Suprapubic skin (tissue), 4 donors: ENCODE results near the gene ADRB1.

Experiments
- CTCF ChIP-seq, 2 donors: fragments of 200-600 bp in 1 of 2; fragments of 450-650 bp in 1 of 2; sonication (generic) in 1 of 2; IDR thresholded peaks; one replicate each; pipeline ENCODE4 v1.5.1; 2016 to 2019; ENCODE audit warnings: antibody characterized with exemption in 2 of 2, mild to moderate bottlenecking in 1 of 2, moderate library complexity in 1 of 2
- POLR2A ChIP-seq, 2 donors: fragments of 450-650 bp; IDR thresholded peaks; one replicate each; pipeline ENCODE4 v1.6.1; 2017; ENCODE audit warnings: antibody characterized with exemption in 2 of 2, mild to moderate bottlenecking in 2 of 2, moderate library complexity in 2 of 2
- POLR2AphosphoS5 ChIP-seq, 3 donors: sonication (generic); formaldehyde crosslinking; IDR thresholded peaks; one replicate each; pipeline ENCODE4 v1.6.1; 2017; ENCODE audit warnings: antibody characterized with exemption in 3 of 3

- TF ChIP-seq CTCF (IDR thresholded peaks at IDR 0.05) = no peak
- TF ChIP-seq POLR2AphosphoS5 (IDR thresholded peaks at IDR 0.05) = no peak
- TF ChIP-seq POLR2A (IDR thresholded peaks at IDR 0.05) = no peak
Measured at GRCh38 chr10:114000457-114001010, 43.1 kb upstream of the ADRB1 start.
